Head of caudate nucleus (tissue), 42 donors: ENCODE measurements around the gene PATE4.
"Not testable (repeated sequence)": the region's sequence is repeated elsewhere in the genome, so short reads cannot be mapped to it uniquely, and the experiment has no call there.

Experiments
- DNase-seq, 42 donors: peaks; one replicate each; pipeline versions ENCODE4 v3.0.0 to v3.0.0-alpha.2; 2020 to 2021; ENCODE audit warnings: mixed read lengths in 7 of 42
- intact Hi-C: fragments of 100-400 bp; cut with DNase I; formaldehyde crosslinking; loops from one replicate; pipeline ENCODE4 v1.15.0; 2022

Gene PATE4, protein sequence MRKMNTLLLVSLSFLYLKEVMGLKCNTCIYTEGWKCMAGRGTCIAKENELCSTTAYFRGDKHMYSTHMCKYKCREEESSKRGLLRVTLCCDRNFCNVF

GRCh38 chr11:125833016-125833415 lies at the start of gene PATE4:
Gene PATE4 (plus strand): TSS chr11:125833316. CDS start chr11:125833360, 44 bp downstream.
- intact Hi-C loops, result no loop called here

DNA sequence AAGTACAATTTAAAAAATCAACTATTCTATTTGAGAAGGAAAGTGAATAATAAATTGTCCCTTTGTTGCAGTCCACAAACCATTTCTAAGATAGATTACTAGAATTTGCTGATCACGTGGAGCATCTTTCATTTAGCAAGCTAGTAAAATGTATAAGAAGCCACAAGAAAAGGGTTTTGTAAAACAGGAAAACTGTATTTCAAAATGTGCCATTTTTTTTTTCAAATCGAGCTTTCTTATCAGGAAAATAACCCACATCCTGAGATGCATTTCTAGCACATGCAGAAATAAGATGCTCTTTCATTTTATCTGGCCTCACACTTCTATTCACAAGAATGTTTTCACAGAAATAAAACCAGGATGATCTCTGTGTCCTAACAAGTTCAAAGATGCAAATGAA lies 48.4 kb upstream of the PATE4 start:
- intact Hi-C loops, result no loop called here

More at GRCh38 chr11:125833016-125833415, at the start of gene PATE4:
- DNase-seq, result no peak

GRCh38 chr11:125787827-125788226 lies 45.3 kb upstream of the PATE4 start, which contains the start of gene PATE3:
Gene PATE3 (plus strand): TSS chr11:125788127. CDS start chr11:125788152, 25 bp downstream.
- DNase-seq, result no peak
- intact Hi-C loops, result no loop called here

More for the DNA sequence above, 48.4 kb upstream of the PATE4 start:
- no peak for DNase-seq

DNA sequence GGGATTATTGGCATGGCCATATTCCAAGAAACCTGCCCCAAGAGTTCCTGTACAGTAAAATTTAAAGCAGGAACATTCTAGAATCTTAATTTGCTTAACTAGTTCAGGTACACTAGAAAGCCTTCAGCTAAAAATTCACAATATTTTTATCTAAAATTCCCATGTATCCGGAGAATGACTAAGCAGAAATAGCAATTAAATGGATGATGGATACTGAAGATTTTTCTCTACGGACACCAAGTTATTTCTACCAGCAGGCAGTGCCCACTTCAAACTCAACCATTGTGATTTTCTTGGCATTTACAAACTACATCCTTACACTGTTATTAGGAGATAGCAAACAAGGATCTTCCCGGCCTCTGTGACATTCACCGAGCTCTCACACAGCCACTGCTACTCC lies 42.3 kb upstream of the PATE4 start:
- DNase-seq, result no peak
- intact Hi-C loops, result no loop called here

DNA sequence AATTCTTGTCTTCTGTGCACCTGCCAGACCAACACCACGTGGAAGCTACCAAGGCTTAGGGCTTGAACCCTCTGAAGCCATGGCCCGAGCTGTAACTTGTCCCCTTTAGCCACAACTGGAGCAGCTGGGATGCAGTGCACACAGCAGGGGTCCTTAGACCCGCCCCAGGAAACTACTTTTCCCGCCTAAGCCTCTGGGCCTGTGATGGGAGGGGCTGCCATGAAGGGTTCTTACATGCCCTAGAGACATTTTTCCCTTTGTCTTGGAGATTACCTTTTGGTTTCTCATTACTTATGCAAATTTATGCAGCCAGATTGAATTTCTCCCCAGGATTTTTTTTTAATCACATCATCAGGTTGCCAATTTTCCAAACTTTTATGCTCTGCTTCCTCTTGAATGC lies 35.5 kb upstream of the PATE4 start:
- DNase-seq, result no peak
- intact Hi-C loops, result no loop called here

DNA sequence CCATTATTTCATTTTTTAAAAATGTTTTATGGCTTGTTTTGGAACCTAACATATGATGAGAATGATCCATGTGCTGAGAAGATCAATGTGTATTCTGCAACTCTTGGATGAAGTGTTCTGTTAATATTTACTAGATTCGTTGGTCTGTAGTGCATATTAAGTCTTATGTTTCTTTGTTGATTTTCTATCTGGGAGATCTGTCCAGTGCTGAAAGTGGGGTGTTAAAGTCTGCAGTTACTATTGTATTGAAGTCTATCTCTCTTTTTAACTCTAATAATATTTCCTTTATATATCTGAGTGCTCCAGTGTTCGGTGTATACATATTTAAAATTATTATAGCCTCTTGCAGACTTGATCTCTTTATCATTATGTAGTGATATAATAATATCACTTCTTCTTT lies 33.3 kb upstream of the PATE4 start:
- DNase-seq, result no peak
- intact Hi-C loops, result no loop called here

GRCh38 chr11:125802387-125802786 lies 30.7 kb upstream of the PATE4 start:
- intact Hi-C loops, result no loop called here
- DNase-seq, result no peak

DNA sequence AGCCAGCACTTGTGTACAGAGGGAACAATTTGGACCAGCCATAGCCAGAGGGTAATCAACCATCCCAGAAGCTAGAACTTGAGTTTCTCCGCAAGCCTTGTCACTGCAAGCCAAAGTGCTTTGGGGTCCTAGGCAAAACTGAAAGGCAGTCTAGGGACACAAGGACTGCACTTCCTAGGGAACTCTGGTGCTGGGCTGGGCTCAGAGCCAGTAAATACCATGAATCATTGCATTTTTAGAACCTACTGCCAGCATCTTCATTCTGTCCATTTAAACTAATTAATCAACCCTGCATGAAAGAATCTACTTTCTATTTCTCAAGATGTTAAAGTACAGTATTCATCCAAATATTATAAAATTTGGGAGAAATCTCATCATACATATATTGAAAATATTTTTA lies 25.2 kb upstream of the PATE4 start:
- intact Hi-C loops, result no loop called here
- DNase-seq, result no peak

DNA sequence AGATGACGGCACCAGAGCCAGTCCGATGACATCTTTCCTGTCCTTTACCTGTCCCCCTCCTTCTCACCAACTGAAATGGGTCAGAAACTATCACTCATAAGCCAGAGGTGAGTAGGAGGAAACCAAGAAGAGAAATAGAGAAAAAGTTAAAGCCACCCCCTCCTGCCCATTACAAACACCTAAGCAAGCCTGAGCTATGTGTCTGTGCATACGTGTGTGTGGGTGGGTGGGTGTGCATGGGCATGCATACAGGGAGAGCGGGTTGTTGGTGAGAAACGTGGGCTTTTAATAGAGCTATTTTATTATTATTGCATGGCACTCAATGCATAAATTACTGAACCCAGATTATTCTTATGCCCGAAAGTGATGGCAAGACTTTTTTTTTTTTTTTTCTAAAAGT lies 2.6 kb downstream of the PATE4 start:
- peak in 17 of 42 donors; percentile 2 to 70 (median 23) for DNase-seq
- intact Hi-C loops, result no loop called here

- DNase-seq, result peak in 1 of 42 donors; percentile 4
- intact Hi-C loops, result no loop called here
Measured at GRCh38 chr11:125842321-125842948, 9.3 kb downstream of the PATE4 start.

GRCh38 chr11:125846188-125846587 lies 13.1 kb downstream of the PATE4 start:
- DNase-seq, result no peak
- intact Hi-C loops, result no loop called here

DNA sequence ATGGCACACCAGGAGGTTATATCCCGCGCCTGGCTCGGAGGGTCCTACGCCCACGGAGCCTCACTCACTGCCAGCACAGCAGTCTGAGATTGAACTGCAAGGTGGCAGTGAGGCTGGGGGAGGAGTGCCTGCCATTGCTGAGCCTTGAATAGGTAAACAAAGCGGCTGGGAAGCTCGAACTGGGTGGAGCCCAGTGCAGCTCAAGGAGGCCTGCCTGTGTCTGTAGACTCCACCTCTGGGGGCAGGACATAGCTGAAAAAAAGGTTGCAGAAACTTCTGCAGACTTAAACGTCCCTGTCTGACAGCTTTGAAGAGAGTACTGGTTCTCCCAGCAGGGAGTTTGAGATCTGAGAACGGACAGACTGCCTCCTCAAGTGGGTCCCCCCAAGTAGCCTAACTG lies 24.6 kb downstream of the PATE4 start:
- intact Hi-C loops, DNase-seq: not testable (repeated sequence)

- DNase-seq, intact Hi-C loops: not testable (repeated sequence)
Measured at GRCh38 chr11:125862786-125863185, 29.7 kb downstream of the PATE4 start.

GRCh38 chr11:125865354-125865753 lies 32.2 kb downstream of the PATE4 start:
- intact Hi-C loops, DNase-seq: not testable (repeated sequence)

- DNase-seq, result no peak
- intact Hi-C loops, result no loop called here
Measured at GRCh38 chr11:125869521-125869920, 36.4 kb downstream of the PATE4 start.

DNA sequence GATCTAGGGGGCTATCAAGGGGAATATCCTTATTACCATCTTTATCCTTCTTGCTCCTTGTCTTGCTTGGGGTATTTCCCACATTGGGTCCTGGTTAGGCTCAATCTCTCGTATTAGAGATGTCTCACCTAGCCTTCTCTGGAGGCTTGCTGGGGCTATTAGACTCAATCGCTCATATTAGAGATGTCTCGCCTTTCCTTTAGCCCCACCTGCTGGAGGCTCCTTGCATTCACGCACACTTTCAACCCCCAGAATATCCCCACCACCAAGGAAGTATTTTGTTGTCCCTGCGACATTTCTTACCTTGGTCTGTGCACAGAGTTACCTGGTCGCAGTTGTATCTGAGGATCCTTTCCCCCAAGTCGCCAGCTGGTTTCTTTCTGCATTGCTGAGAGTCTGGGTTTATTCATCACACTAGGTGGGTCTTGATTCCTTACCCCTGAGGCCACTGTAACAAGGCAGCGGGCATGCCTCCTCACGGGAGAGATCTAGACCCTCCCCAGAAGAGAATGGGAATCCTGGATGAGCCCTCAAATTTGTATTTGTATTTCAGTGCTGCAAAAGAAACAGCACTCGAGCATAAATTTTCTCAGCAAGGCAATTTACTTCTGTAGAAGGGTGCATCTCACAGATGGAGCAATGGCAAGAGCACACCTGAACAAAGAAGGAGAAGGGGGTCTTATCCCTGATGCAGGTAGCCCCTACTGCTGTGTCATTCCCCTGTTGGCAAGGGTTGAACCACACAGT lies 38.4 kb downstream of the PATE4 start:
- intact Hi-C loops, result no loop called here
- peak in 35 of 42 donors; percentile 8 to 74 (median 44) for DNase-seq

DNA sequence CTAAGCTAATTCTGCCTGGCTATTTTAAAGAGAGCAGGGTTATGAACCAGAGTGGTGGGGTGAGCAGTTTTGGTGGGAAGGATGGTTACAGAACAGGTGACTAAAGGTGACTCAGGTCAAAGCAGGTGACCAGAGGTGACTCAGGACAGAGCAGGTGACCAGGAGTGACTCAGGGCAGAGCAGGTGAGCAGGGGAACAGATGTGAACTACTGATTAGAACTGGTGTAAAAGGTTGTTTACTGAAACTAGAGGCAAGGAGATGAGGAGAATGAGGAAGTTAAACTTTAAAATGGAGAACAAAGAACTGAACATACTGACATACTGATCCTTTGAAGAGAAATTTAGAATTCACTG lies 39.0 kb downstream of the PATE4 start:
- intact Hi-C loops, result no loop called here
- DNase-seq, result no peak

DNA sequence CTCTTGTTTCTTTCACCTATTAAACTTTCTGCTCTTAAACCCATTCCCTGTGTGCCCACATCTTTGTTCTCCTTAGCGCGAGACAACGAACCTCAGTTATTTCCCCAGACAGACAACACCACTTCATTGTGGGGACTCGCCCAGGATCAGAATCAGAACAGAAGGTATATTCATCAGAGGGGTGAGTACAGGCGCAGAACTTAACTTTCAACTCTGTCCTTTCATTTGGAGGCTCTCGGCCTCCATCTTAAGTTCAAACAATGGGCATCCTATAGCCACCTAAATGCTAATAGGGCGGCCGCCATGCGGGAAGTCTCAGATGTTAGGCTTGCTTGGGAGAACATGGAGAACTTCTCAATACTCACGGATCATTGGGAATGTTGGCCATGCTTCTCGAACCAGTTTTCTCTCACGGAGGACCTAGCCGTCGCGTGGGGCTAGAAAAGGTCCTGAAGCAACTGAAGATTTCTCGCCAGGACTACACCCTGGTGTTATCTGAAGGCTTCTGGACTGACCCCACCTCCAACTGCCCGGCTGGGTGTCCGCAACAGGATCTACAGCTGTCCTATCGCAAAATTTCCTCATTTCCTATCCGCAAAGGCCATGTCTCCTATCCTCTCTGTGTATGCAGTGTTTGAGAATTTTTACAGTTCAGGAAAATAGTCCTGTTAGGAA lies 40.9 kb downstream of the PATE4 start:
- intact Hi-C loops, result no loop called here
- no peak for DNase-seq

- DNase-seq, result peak in 41 of 42 donors; percentile 12 to 88 (median 71)
- intact Hi-C loops, result no loop called here
Measured at GRCh38 chr11:125874556-125875124, 41.5 kb downstream of the PATE4 start.

DNA sequence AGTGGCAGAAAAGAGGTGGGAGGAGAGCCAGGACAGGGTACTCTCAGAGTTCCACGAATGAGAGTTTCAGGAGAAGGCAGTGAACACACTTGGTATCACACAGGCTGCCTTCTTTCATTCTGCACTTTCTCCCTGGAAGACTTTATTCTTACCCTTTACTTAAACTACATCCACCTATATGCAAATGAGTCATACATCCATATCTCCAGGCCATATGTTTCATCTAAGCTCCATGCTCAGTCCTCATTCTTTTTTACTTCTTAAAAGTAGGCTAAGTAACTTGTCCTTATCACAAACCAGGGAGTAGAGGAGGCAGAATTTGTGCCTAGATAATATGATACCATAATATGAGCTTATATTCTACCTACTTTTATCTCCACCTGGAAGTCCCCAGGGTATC lies 48.2 kb downstream of the PATE4 start:
- intact Hi-C loops, result loop anchor here (10.0 kb wide), 1 partner anchor 256 kb away; the partner anchor contains the start of gene CHEK1
- no peak for DNase-seq
